Measurements from ENCODE around the gene CEP170B.

DNA sequence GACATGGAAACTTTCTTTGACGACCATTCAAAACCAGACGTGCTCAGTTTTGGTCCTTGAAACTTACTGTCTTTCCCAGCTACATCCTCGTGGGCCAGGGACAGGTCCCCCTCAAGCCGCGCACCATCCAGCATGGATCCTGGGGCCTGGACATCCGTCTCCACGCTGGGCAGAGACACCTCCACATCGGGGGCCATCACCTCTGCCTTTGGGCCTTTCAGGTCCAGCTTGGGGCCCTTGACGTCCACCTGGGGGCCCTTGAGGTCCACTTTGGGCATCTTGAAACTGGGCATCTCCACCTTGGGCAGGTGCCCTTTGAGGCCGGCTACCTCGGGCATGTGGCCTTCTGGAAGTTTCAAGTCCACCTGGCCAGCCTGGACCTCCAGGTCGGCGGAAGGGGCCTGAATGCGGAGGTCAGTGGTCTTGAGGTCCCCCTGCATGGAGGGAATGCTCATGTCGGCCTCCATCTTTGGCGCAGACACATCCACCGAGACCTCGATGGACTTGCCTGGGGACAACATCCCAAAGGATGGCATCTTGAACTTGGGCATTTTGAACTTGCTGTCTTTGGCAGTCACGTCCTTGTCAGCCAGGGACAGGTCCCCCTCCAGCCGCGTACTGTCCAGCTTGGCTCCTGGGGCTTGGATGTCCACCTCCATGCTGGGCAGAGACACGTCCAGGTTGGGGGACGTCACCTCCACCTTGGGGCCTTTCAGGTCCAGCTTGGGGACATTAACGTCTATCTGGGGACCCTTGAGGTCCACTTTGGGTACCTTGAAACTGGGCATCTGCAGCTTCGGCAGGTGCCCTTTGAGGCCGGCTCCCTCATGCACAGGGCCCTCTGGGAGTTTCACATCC is 76.7 kb downstream of the CEP170B start:
- no peak for TF ChIP-seq EZH2phosphoT487 (IDR thresholded peaks at IDR 0.05; ENCODE audit: borderline replicate concordance, low read length)
- no peak for TF ChIP-seq CTCF (IDR thresholded peaks at IDR 0.05; ENCODE audit: low read depth, low read length, poor library complexity, severe bottlenecking)
